Heart right ventricle (tissue), 16 donors: Measurements from ENCODE around the gene NBDY. TPM values are rescaled to one million over a fixed set of nuclear protein-coding genes. Genes with fewer than 3 reads are reported as not detected.
"Not testable (repeated sequence)": the region's sequence is repeated elsewhere in the genome, so short reads cannot be mapped to it uniquely, and the experiment has no call there.

Experiments
- ATAC-seq, 8 donors: fragments of 200-7000 bp; cut with Tn5 transposase; one replicate each; pipeline ENCODE4 v1.9.1; 2020; ENCODE audit warnings: mild to moderate bottlenecking in 8 of 8, moderate library complexity in 8 of 8, moderate number of reproducible peaks in 1 of 8
- DNase-seq, 2 donors: peaks; one replicate each; pipeline ENCODE4 v3.0.0-alpha.2; 2020
- H3K27ac ChIP-seq, 10 donors: fragments of 200-600 bp; sonication (generic) in 2 of 10; one replicate each; pipeline versions ENCODE4 v1.5.0 to v1.8.0; 2020 to 2022; ENCODE audit warnings: mild to moderate bottlenecking in 3 of 10
- H3K27me3 ChIP-seq, 7 donors: fragments of 200-600 bp; one replicate each; pipeline ENCODE4 v1.8.0; 2021 to 2022; ENCODE audit warnings: mild to moderate bottlenecking in 2 of 7
- H3K36me3 ChIP-seq, 9 donors: fragments of 200-600 bp; sonication (generic) in 1 of 9; one replicate each; pipeline versions ENCODE4 v1.5.0 to v1.8.0; 2020 to 2022; ENCODE audit warnings: mild to moderate bottlenecking in 2 of 9
- H3K4me1 ChIP-seq, 9 donors: fragments of 200-600 bp; sonication (generic) in 1 of 9; one replicate each; pipeline versions ENCODE4 v1.5.0 to v1.8.0; 2020 to 2022; ENCODE audit warnings: mild to moderate bottlenecking in 4 of 9
- H3K4me3 ChIP-seq, 10 donors: fragments of 200-600 bp; sonication (generic) in 2 of 10; one replicate each; pipeline versions ENCODE4 v1.5.0 to v1.8.0; 2020 to 2022; ENCODE audit warnings: mild to moderate bottlenecking in 7 of 10, moderate library complexity in 2 of 10
- H3K9me3 ChIP-seq, 11 donors: fragments of 200-600 bp in 10 of 11; sonication (generic) in 2 of 11; one replicate each; pipeline versions ENCODE4 v1.5.0 to v1.8.0; 2013 to 2022; ENCODE audit warnings: mild to moderate bottlenecking in 2 of 11, control low read depth in 1 of 11, moderate library complexity in 1 of 11
- WGBS, 2 donors: extraction: QIAGEN DNeasy Blood & Tissue Kit; methylation state at CpG; one replicate each; pipeline ENCODE4 v1.1.7; 2013; ENCODE audit warnings: inconsistent platforms in 1 of 2; 5-methylcytosine and 5-hydroxymethylcytosine counted together
- intact Hi-C, 10 donors: fragments of 100-400 bp; cut with DNase I; formaldehyde crosslinking; loops; one replicate each; pipeline versions ENCODE4 v1.11.1 to v1.14.2; 2022
- polyA plus RNA-seq, 2 donors: library from polyadenylated mRNA; stranded (reverse); fragments of 200-250 nt; gene quantifications; one replicate each; pipeline ENCODE4 v1.2.3, GENCODE V29; 2013
- total RNA-seq, 10 donors: library from RNA; stranded (reverse); fragmentation: NEBNext Ultra II Directional in 3 of 10; extraction: Animal tissue kit (Norgen Biotek cat#: 25700) in 3 of 10; gene quantifications; one replicate each; pipeline versions ENCODE4 v1.2.1 to v1.2.4, GENCODE V29; 2021 to 2023
- TF ChIP-seq, protein P1 (sequence below), 9 donors: fragments of 200-600 bp; sonication (generic) in 2 of 9; IDR thresholded peaks; one replicate each; pipeline versions ENCODE4 v1.5.0 to v1.8.0; 2021 to 2022; ENCODE audit warnings: antibody characterized with exemption in 9 of 9, mild to moderate bottlenecking in 5 of 9, moderate library complexity in 1 of 9
- donor health status: Arrhythmogenic right ventricular cardiomyopathy.
- donor health status: ischemic (EF 13 %, LVEDD 7.1; RV severe dilation, severe dysfunction).
- donor health status: healthy with polysubstance abuse.
- donor health status: DM: no; HTN: yes; CAD: no.
- donor health status: DM: no; HTN: no; CAD: no.
- donor health status: ischemic (EF 25% LVEDD 6.9; RV normal size, moderate dysfunction).
- donor health status: ischemic (EF 25% LVEDD 5.7; RV mildly dilated, moderate dysfunction).
- donor health status: healthy.
- donor health status: DM: yes; HTN: yes; CAD: no.
- donor health status: Ischemic cardiomyopathy.
- donor health status: ischemic (EF 35%, LVEDD 5.7; RV mildly dilated, moderate dysfunction).
- donor health status: nonischemic (EF 11% LVEDD 7.7; RV severe dilation, severe dysfunction).
- donor health status: DM: yes; HTN: yes; CAD: no.
- donor health status: PGD.
- donor health status: ischemic (EF 29% LVEDD 5.4; RV normal size, mild dysfunction).
- donor health status: nonischemic (EF 23%, LVEDD 6.1; RV moderate dilation, normal function).

Gene NBDY
- total and polyA plus RNA-seq, 12 donors: 11.4 to 36.7 (median 25.7) TPM

- 91 to 94% methylated on average over 7 of the region's 7 CpGs for WGBS, 2 donors
- ATAC-seq (no peak), DNase-seq (no peak)
- intact Hi-C loops: no loop called here
- peaks cover 0 to 5% (median 0%) of the 10 kb centered on the region in 9 donors for H3K36me3 ChIP-seq
- no peak overlapping the region for H3K27ac ChIP-seq
- TF ChIP-seq, protein P1, sequence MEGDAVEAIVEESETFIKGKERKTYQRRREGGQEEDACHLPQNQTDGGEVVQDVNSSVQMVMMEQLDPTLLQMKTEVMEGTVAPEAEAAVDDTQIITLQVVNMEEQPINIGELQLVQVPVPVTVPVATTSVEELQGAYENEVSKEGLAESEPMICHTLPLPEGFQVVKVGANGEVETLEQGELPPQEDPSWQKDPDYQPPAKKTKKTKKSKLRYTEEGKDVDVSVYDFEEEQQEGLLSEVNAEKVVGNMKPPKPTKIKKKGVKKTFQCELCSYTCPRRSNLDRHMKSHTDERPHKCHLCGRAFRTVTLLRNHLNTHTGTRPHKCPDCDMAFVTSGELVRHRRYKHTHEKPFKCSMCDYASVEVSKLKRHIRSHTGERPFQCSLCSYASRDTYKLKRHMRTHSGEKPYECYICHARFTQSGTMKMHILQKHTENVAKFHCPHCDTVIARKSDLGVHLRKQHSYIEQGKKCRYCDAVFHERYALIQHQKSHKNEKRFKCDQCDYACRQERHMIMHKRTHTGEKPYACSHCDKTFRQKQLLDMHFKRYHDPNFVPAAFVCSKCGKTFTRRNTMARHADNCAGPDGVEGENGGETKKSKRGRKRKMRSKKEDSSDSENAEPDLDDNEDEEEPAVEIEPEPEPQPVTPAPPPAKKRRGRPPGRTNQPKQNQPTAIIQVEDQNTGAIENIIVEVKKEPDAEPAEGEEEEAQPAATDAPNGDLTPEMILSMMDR (IDR thresholded peaks at IDR 0.05): no peak
- no peaks in the 10 kb centered on the region for H3K9me3 ChIP-seq
- no peak overlapping the region for H3K4me3 ChIP-seq
- H3K27me3 ChIP-seq: peaks cover 0 to 49% (median 0%) of the 10 kb centered on the region in 7 donors
- H3K4me1 ChIP-seq: peaks cover 0 to 4% (median 0%) of the 10 kb centered on the region in 9 donors
Measured at GRCh38 chrX:56757327-56757726, 28.3 kb downstream of the NBDY start.

- Histone ChIP-seq H3K4me3 (no peak overlapping the region), H3K27ac (no peak overlapping the region), H3K4me1 (peaks cover 0 to 12% (median 0%) of the 10 kb centered on the region in 9 donors), H3K9me3 (no peaks in the 10 kb centered on the region), H3K36me3 (no peaks in the 10 kb centered on the region), H3K27me3 (peaks cover 0 to 38% (median 0%) of the 10 kb centered on the region in 7 donors)
- WGBS, 2 donors: 97 to 99% methylated on average over 4 of the region's 4 CpGs
- no peak for ATAC-seq
- no peak for DNase-seq
- intact Hi-C loops: no loop called here
- TF ChIP-seq, protein P1 (IDR thresholded peaks at IDR 0.05): no peak
Measured at GRCh38 chrX:56758456-56758855, 29.4 kb downstream of the NBDY start.

DNA sequence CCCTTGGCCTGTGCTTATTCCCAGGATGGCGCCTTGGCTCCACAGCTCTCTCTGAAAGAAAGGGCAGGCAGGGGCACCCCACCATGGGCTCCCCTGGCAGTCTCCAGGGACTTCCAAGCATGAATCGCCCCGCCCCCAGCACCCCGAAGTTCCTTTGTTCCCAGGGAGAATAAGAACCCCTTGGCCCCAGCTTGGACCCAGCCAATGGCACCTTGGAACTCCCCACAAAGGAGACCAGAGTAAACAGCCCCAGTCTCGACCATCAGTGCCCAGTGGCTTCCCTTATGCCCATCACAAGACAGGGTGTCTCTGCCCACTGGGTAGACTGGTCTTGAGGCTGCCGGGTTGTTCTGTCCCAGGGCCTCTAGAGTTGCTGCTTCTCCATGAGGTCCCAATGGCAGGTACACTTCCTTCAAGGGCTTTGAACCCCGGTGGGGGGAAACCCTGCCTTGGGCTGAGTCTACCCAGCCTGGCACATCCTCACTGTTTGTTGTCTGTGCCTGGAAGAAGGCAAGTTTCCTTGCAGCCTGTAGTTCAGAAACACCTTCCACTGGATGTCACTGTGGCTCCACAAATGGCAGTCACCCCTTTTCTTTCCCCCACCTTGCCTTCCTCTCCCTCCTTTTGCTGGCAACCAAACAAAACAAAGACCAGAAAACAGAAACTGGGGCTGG, 30.8 kb downstream of the NBDY start:
- TF ChIP-seq, protein P1 (IDR thresholded peaks at IDR 0.05): no peak
- 89 to 95% methylated on average over 7 of the region's 7 CpGs for WGBS, 2 donors
- Histone ChIP-seq H3K27ac (no peak overlapping the region), H3K9me3 (no peaks in the 10 kb centered on the region), H3K4me1 (peaks cover 0 to 26% (median 4%) of the 10 kb centered on the region in 9 donors), H3K27me3 (peaks cover 0 to 27% (median 0%) of the 10 kb centered on the region in 7 donors), H3K4me3 (no peak overlapping the region), H3K36me3 (peaks cover 0 to 6% (median 0%) of the 10 kb centered on the region in 9 donors)
- ATAC-seq (no peak), DNase-seq (no peak)
- intact Hi-C loops: loop anchor here in 3 of 10 donors (10.0 kb wide), 3 partner anchors 215 to 365 kb away; partner anchors contain the start of gene SPIN2B (in 1 of the 3)

GRCh38 chrX:56760410-56761124, 31.5 kb downstream of the NBDY start:
- DNase-seq, H3K9me3 ChIP-seq, ATAC-seq, H3K36me3 ChIP-seq, H3K27ac ChIP-seq, H3K4me3 ChIP-seq: not testable (repeated sequence)
- Histone ChIP-seq H3K27me3 (peaks cover 0 to 27% (median 0%) of the 10 kb centered on the region in 7 donors), H3K4me1 (peaks cover 0 to 33% (median 11%) of the 10 kb centered on the region in 9 donors)
- intact Hi-C loops: loop anchor here in 3 of 10 donors (10.0 kb wide), 3 partner anchors 214 to 364 kb away; partner anchors contain the start of gene SPIN2B (in 1 of the 3)
- WGBS, 2 donors: 90% methylated on average over 14 to 15 of the region's 15 CpGs
